ENCODE data around the gene STC2. TPM values are rescaled to one million over a fixed set of nuclear protein-coding genes. Genes with fewer than 3 reads are reported as not detected.

Gene STC2
- total RNA-seq, 1 experiment from 2014 or later: 57.0 TPM

DNA sequence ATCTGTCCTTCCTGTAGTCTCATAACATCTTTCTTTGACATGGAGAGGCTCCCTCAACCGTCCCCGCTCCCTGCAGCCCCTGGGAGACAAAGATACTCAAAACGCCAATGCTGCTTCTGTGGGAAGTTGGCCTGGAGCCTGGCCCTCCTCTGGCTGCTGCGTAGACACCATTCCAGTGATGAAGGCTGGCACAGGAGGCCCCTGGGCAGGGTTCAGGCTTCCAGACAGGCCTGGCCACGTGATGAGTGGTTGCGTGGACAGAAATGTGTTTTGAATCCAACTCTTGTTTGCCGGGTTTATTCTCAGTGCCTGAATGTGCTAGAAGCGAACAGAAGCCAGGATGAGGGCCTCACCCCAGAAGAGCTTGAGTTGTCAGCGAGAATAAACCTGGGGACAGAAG, 50.0 kb downstream of the STC2 start (continued):
- TF ChIP-seq ARID4B (CRISPR knock-in tag; IDR thresholded peaks at IDR 0.05; ENCODE audit: borderline replicate concordance) (no peak), ZNF121 (CRISPR knock-in tag; IDR thresholded peaks at IDR 0.05) (no peak), NR3C1 (CRISPR knock-in tag; conservative IDR thresholded peaks at IDR 0.05; ENCODE audit: low read depth) (no peak), FOXK1 (CRISPR knock-in tag; IDR thresholded peaks at IDR 0.05) (no peak), SP1 (CRISPR knock-in tag; conservative IDR thresholded peaks at IDR 0.05) (no peak)
- TF ChIP-seq, protein P1, sequence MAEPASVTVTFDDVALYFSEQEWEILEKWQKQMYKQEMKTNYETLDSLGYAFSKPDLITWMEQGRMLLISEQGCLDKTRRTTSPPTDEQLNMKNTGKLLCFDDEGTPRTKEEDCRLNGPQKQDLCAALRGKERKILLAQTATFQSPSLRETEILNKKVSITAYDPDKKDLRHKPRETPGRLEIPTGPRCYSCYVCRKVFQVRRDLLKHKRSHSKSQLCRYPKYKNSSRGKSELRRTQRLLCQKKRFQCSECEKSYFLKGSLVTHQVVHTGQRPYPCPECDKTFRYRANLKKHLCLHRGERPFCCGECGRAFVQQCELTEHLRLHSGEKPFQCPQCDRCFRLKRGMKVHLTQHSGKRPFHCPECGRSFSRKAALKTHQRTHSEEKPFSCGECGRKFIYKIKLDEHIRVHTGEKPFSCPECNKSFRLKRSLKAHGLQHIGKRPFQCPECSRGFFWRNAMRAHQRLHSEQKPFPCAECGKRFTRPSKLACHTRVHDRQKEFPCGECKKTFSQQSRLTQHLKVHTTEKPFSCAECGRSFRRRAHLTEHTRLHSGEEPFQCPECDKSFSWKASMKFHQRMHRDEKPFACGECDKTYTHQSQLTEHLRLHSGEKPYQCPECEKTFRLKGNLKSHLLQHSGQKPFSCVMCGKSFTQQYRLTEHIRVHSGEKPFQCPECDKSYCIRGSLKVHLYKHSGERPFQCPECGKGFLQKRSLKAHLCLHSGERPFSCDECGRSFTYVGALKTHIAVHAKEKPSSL (CRISPR knock-in tag; conservative IDR thresholded peaks at IDR 0.05): no peak
- TF ChIP-seq, protein P2, sequence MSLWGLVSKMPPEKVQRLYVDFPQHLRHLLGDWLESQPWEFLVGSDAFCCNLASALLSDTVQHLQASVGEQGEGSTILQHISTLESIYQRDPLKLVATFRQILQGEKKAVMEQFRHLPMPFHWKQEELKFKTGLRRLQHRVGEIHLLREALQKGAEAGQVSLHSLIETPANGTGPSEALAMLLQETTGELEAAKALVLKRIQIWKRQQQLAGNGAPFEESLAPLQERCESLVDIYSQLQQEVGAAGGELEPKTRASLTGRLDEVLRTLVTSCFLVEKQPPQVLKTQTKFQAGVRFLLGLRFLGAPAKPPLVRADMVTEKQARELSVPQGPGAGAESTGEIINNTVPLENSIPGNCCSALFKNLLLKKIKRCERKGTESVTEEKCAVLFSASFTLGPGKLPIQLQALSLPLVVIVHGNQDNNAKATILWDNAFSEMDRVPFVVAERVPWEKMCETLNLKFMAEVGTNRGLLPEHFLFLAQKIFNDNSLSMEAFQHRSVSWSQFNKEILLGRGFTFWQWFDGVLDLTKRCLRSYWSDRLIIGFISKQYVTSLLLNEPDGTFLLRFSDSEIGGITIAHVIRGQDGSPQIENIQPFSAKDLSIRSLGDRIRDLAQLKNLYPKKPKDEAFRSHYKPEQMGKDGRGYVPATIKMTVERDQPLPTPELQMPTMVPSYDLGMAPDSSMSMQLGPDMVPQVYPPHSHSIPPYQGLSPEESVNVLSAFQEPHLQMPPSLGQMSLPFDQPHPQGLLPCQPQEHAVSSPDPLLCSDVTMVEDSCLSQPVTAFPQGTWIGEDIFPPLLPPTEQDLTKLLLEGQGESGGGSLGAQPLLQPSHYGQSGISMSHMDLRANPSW (CRISPR knock-in tag; conservative IDR thresholded peaks at IDR 0.05; ENCODE audit: low read depth): no peak

DNA sequence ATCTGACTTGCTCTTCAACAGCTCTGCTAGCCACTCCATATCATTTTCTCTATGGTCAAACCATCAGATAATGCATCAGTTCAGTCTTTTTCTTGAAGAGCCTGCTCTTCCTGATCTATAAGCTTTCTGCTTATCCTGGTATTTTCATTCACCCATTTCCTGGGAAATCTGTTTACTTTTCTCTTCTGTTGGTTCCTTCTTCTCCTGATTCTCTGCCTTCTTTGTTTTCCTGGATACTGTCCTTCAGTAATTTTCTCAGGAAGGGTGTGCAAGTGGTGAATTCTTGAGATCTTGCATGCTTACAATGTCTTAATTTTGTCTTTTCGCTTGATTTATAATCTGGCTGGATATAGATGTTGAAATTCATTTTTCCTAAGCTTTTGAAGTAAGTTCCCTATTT, 53.4 kb downstream of the STC2 start:
- TF ChIP-seq NFE2L1 (CRISPR knock-in tag; IDR thresholded peaks at IDR 0.05): no peak
- TF ChIP-seq SMAD4 (CRISPR knock-in tag; IDR thresholded peaks at IDR 0.05): no peak
- TF ChIP-seq, protein P3, sequence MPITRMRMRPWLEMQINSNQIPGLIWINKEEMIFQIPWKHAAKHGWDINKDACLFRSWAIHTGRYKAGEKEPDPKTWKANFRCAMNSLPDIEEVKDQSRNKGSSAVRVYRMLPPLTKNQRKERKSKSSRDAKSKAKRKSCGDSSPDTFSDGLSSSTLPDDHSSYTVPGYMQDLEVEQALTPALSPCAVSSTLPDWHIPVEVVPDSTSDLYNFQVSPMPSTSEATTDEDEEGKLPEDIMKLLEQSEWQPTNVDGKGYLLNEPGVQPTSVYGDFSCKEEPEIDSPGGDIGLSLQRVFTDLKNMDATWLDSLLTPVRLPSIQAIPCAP (CRISPR knock-in tag; IDR thresholded peaks at IDR 0.05): no peak
- ChIA-PET CTCF (no interaction called here), POLR2A (no interaction called here)
- H3K9me3 Mint-ChIP-seq: peaks cover 8% of the 10 kb centered on the region; the same call in 1 of the 2 replicates
- DNase-seq (ENCODE audit: low spot score) (no peak), ATAC-seq (no peak)
- no peaks in the 10 kb centered on the region for H3K36me3 Mint-ChIP-seq
- no peaks in the 10 kb centered on the region for H3K4me1 Mint-ChIP-seq
- H3K27me3 Mint-ChIP-seq (ENCODE audit: low read depth): peaks cover 11% of the 10 kb centered on the region
- H3K4me3 Mint-ChIP-seq: no peak overlapping the region
- H3K27ac Mint-ChIP-seq: no peak overlapping the region

- Mint-ChIP-seq H3K9me3 (peaks cover 8% of the 10 kb centered on the region; the same call in 1 of the 2 replicates), H3K36me3 (no peaks in the 10 kb centered on the region), H3K4me1 (no peaks in the 10 kb centered on the region), H3K4me3 (no peak overlapping the region), H3K27me3 (ENCODE audit: low read depth) (peaks cover 18% of the 10 kb centered on the region), H3K27ac (no peak overlapping the region)
- POLR2A ChIA-PET: no interaction called here
- ATAC-seq (no peak), DNase-seq (ENCODE audit: low spot score) (no peak)
- no peak for TF ChIP-seq FOXJ3 (CRISPR knock-in tag; IDR thresholded peaks at IDR 0.05; ENCODE audit: borderline replicate concordance)
- TF ChIP-seq, protein P4, sequence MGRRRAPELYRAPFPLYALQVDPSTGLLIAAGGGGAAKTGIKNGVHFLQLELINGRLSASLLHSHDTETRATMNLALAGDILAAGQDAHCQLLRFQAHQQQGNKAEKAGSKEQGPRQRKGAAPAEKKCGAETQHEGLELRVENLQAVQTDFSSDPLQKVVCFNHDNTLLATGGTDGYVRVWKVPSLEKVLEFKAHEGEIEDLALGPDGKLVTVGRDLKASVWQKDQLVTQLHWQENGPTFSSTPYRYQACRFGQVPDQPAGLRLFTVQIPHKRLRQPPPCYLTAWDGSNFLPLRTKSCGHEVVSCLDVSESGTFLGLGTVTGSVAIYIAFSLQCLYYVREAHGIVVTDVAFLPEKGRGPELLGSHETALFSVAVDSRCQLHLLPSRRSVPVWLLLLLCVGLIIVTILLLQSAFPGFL (CRISPR knock-in tag; IDR thresholded peaks at IDR 0.05; ENCODE audit: borderline replicate concordance): no peak
- TF ChIP-seq ZNF263 (CRISPR knock-in tag; IDR thresholded peaks at IDR 0.05; ENCODE audit: low read depth): peak; percentile 50; the same call in 1 of the 2 replicates
- TF ChIP-seq, protein P5, sequence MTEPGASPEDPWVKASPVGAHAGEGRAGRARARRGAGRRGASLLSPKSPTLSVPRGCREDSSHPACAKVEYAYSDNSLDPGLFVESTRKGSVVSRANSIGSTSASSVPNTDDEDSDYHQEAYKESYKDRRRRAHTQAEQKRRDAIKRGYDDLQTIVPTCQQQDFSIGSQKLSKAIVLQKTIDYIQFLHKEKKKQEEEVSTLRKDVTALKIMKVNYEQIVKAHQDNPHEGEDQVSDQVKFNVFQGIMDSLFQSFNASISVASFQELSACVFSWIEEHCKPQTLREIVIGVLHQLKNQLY (CRISPR knock-in tag; IDR thresholded peaks at IDR 0.05): no peak
- CTCF ChIA-PET: no interaction called here
These were observed 56.8 kb downstream of the STC2 start for GRCh38 chr5:173271419-173271818.

All from WTC11 (cell line).